Heart left ventricle (tissue), 16 donors: ENCODE results near the gene PTTG1IP. TPM values are rescaled to one million over a fixed set of nuclear protein-coding genes. Genes with fewer than 3 reads are reported as not detected.
"Not testable (repeated sequence)": the region's sequence is repeated elsewhere in the genome, so short reads cannot be mapped to it uniquely, and the experiment has no call there.

Experiments used
- ATAC-seq, 4 donors: fragments of 200-7000 bp; cut with Tn5 transposase; one replicate each; pipeline ENCODE4 v1.9.1; 2020 to 2022; ENCODE audit warnings: moderate library complexity in 4 of 4, mild to moderate bottlenecking in 3 of 4, moderate number of reproducible peaks in 1 of 4
- DNase-seq, 5 donors: peaks; one replicate each; pipeline ENCODE4 v3.0.0-alpha.2; 2020
- H3K27ac ChIP-seq, 12 donors: fragments of 200-600 bp; sonication (generic) in 4 of 12; one replicate each; pipeline versions ENCODE4 v1.5.0 to v1.8.0; 2016 to 2022; ENCODE audit warnings: mild to moderate bottlenecking in 2 of 12
- H3K27me3 ChIP-seq, 9 donors: fragments of 200-600 bp; sonication (generic) in 2 of 9; one replicate each; pipeline versions ENCODE4 v1.5.1 to v1.8.0; 2016 to 2022; ENCODE audit warnings: mild to moderate bottlenecking in 3 of 9
- H3K36me3 ChIP-seq, 9 donors: fragments of 200-600 bp; sonication (generic) in 2 of 9; one replicate each; pipeline versions ENCODE4 v1.5.0 to v1.8.0; 2018 to 2022; ENCODE audit warnings: mild to moderate bottlenecking in 2 of 9
- H3K4me1 ChIP-seq, 12 donors: fragments of 200-600 bp; sonication (generic) in 4 of 12; one replicate each; pipeline versions ENCODE4 v1.5.0 to v1.8.0; 2016 to 2022; ENCODE audit warnings: mild to moderate bottlenecking in 3 of 12
- H3K4me3 ChIP-seq, 12 donors: fragments of 200-600 bp; sonication (generic) in 4 of 12; one replicate each; pipeline versions ENCODE4 v1.5.0 to v1.8.0; 2017 to 2022; ENCODE audit warnings: mild to moderate bottlenecking in 9 of 12, moderate library complexity in 4 of 12
- H3K9me3 ChIP-seq, 12 donors: fragments of 200-600 bp; sonication (generic) in 4 of 12; one replicate each; pipeline versions ENCODE4 v1.5.0 to v1.8.0; 2016 to 2022; ENCODE audit warnings: mild to moderate bottlenecking in 1 of 12
- CTCF ChIP-seq, 12 donors: fragments of 200-600 bp; sonication (generic) in 4 of 12; IDR thresholded peaks; one replicate each; pipeline versions ENCODE4 v1.5.0 to v1.8.0; 2018 to 2022; ENCODE audit warnings: antibody characterized with exemption in 12 of 12, mild to moderate bottlenecking in 5 of 12
- POLR2A ChIP-seq, 2 donors: fragments of 450-650 bp; IDR thresholded peaks; one replicate each; pipeline ENCODE4 v1.6.1; 2017; ENCODE audit warnings: antibody characterized with exemption in 2 of 2, mild to moderate bottlenecking in 2 of 2, moderate library complexity in 2 of 2
- WGBS, 4 donors: extraction: QIAGEN DNeasy Blood & Tissue Kit in 2 of 4; methylation state at CpG; one replicate each; pipeline versions ENCODE4 v1.1.5 to v1.1.7; 2013 to 2018; 5-methylcytosine and 5-hydroxymethylcytosine counted together
- intact Hi-C, 10 donors: fragments of 100-400 bp; cut with DNase I; formaldehyde crosslinking; loops; one replicate each; pipeline versions ENCODE4 v1.11.1 to v1.14.2; 2022
- polyA plus RNA-seq, 2 donors: library from polyadenylated mRNA; stranded (reverse); fragments of 200-250 nt; gene quantifications; one replicate each; pipeline ENCODE4 v1.2.3, GENCODE V29; 2013
- total RNA-seq, 9 donors: library from RNA; depleted of rRNA in 2 of 9; stranded (reverse); fragments of >200 nt in 2 of 9; fragmentation: NEBNext Ultra II Directional in 3 of 9; extraction: Animal tissue kit (Norgen Biotek cat#: 25700) in 3 of 9; gene quantifications; one replicate each; pipeline versions ENCODE4 v1.1.0 to v1.2.4, GENCODE V29; 2016 to 2023
- donor health status: ischemic (EF 13 %, LVEDD 7.1; RV severe dilation, severe dysfunction).
- donor health status: healthy with polysubstance abuse.
- donor health status: DM: no; HTN: yes; CAD: no.
- donor health status: DM: no; HTN: no; CAD: no.
- donor health status: ischemic (EF 25% LVEDD 6.9; RV normal size, moderate dysfunction).
- donor health status: ischemic (EF 25% LVEDD 5.7; RV mildly dilated, moderate dysfunction).
- donor health status: healthy.
- donor health status: DM: yes; HTN: yes; CAD: no.
- donor health status: ischemic (EF 35%, LVEDD 5.7; RV mildly dilated, moderate dysfunction).
- donor health status: nonischemic (EF 11% LVEDD 7.7; RV severe dilation, severe dysfunction).
- donor health status: DM: yes; HTN: yes; CAD: no.
- donor health status: PGD.
- donor health status: ischemic (EF 29% LVEDD 5.4; RV normal size, mild dysfunction).
- donor health status: nonischemic (EF 23%, LVEDD 6.1; RV moderate dilation, normal function).

PTTG1IP gene
- total and polyA plus RNA-seq, 11 donors = 126 to 319 (median 172) TPM

DNA sequence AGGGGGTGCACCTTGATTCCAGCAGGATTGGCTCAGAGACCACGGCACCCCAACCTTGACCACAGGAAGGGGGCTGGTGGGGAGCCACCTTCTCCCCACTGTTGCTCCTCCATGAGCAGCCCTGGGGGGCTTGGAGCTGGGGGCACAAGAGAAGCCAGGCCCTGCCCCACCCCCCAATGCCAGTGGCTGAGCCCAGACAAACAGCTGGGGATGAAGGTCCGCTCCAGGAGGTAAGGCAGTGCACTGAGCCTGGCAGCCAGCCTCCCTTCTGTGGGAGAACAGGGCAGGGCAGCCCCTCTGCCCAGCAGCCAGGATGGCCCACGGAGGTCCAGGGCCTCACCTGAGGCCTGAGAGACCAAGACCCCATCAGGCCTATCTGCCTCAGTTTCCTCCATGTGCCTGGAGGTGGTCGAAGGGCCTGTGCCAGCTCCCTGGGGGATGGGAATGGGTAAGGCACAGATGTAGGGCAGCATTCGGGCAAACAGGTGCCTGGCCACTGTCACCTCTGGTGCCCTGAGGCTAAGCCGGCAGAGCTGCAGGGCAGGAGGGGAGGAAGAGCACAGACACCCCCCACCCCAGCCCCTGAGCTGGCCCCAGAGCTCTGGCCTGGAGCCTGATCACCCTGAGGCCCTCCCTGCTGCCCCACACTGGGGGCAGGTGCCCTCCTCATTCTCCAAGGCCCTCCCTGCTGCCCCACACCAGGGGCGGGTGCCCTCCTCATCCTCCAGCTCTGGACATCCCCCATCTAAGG is 40.1 kb upstream of the PTTG1IP start:
- peak in 2 of 5 donors; percentile 18 to 62 for DNase-seq
- H3K9me3 ChIP-seq = no peaks in the 10 kb centered on the region
- 82 to 90% (median 88%) methylated on average over 6 to 7 of the region's 7 CpGs for WGBS, 4 donors
- no peak for TF ChIP-seq CTCF (IDR thresholded peaks at IDR 0.05)
- TF ChIP-seq POLR2A (IDR thresholded peaks at IDR 0.05) = no peak
- peaks cover 0 to 98% (median 7%) of the 10 kb centered on the region in 12 donors for H3K4me1 ChIP-seq
- intact Hi-C loops = loop anchor here in 1 of 10 donors (10.0 kb wide), 1 partner anchor 409 kb away; no protein-coding TSS in a partner anchor
- ATAC-seq = no peak
- H3K4me3 ChIP-seq = peak overlapping the region in 1 of 12 donors; percentile 42
- H3K36me3 ChIP-seq = peaks cover 0 to 34% (median 0%) of the 10 kb centered on the region in 9 donors
- peaks cover 0 to 8% (median 0%) of the 10 kb centered on the region in 9 donors for H3K27me3 ChIP-seq
- H3K27ac ChIP-seq = peak overlapping the region in 1 of 12 donors; percentile 90

GRCh38 chr21:44912506-44913412 is 39.3 kb upstream of the PTTG1IP start:
- Histone ChIP-seq H3K4me3 (peak overlapping the region in 1 of 12 donors; percentile 35), H3K36me3 (peaks cover 0 to 27% (median 0%) of the 10 kb centered on the region in 9 donors), H3K27ac (peak overlapping the region in 2 of 12 donors; percentile 37 to 90), H3K4me1 (peaks cover 0 to 97% (median 7%) of the 10 kb centered on the region in 12 donors)
- peak in 2 of 5 donors; percentile 12 to 51 for DNase-seq
- WGBS, 4 donors = 70 to 89% (median 82%) methylated on average over 6 to 19 of the region's 25 CpGs
- H3K9me3 ChIP-seq, ATAC-seq, H3K27me3 ChIP-seq: not testable (repeated sequence)
- intact Hi-C loops = loop anchor here in 1 of 10 donors (10.0 kb wide), 1 partner anchor 408 kb away; no protein-coding TSS in a partner anchor

- peak overlapping the region in 4 of 12 donors; percentile 35 to 88 (median 42) for H3K27ac ChIP-seq
- H3K27me3 ChIP-seq = no peaks in the 10 kb centered on the region
- H3K36me3 ChIP-seq = peaks cover 0 to 26% (median 0%) of the 10 kb centered on the region in 9 donors
- H3K4me1 ChIP-seq = peaks cover 0 to 97% (median 7%) of the 10 kb centered on the region in 12 donors
- no peaks in the 10 kb centered on the region for H3K9me3 ChIP-seq
- peak overlapping the region in 1 of 12 donors; percentile 35 for H3K4me3 ChIP-seq
- TF ChIP-seq CTCF (IDR thresholded peaks at IDR 0.05) (no peak), POLR2A (IDR thresholded peaks at IDR 0.05) (no peak)
- 76 to 100% (median 84%) methylated on average over 2 to 8 of the region's 8 CpGs for WGBS, 4 donors
- intact Hi-C loops = loop anchor here in 1 of 10 donors (10.0 kb wide), 1 partner anchor 407 kb away; no protein-coding TSS in a partner anchor
- ATAC-seq (peak in 1 of 4 donors; percentile 9), DNase-seq (peak in 2 of 5 donors; percentile 28 to 67)
Observed at GRCh38 chr21:44912158-44912473, 38.6 kb upstream of the PTTG1IP start.

DNA sequence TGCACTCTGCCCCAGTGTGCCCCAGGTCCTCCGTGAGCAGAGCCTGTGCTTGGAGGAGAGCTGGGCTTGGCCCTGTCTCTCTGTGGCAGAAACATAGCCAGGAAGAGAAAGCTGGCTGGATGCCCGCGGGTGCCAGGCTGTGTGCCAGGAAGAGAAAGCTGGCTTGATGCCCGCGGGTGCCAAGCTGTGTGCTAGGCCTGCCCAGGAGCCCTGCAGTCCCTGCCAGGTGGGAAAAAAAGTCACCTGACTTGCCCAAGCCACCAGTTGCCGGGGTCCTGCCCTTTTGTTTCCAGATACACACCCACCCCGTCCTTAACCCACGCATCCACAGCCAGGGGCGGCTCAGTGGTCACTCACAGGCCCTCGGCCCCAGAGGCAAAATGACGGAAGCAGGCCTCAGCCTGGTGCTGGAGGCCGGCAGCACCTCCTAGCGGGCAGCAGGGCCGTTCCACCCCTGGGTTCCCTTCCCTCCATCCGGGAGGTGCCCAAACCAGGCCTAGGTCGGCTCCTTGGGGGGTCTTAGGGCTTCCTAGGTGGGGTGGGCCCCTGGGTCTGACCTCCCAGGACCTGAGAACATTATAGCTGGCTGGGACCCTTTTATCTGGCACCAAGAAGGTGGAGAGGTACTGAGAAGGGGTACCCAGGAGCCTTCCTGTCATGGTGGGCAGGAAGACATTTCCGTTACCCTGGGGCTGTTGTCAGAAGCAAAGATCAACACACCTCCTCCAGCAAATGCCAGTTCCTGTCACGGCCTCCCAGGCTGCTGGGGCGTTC is 38.1 kb upstream of the PTTG1IP start:
- Histone ChIP-seq H3K4me3 (peak overlapping the region in 1 of 12 donors; percentile 35), H3K27me3 (no peaks in the 10 kb centered on the region), H3K27ac (peak overlapping the region in 6 of 12 donors; percentile 35 to 88 (median 45)), H3K4me1 (peaks cover 0 to 97% (median 7%) of the 10 kb centered on the region in 12 donors), H3K9me3 (no peaks in the 10 kb centered on the region), H3K36me3 (peaks cover 0 to 30% (median 0%) of the 10 kb centered on the region in 9 donors)
- peak; percentile 85 to 89 (median 88) for ATAC-seq
- 47 to 63% (median 56%) methylated on average over 16 to 19 of the region's 19 CpGs for WGBS, 4 donors
- intact Hi-C loops = loop anchor here in 1 of 10 donors (10.0 kb wide), 1 partner anchor 407 kb away; no protein-coding TSS in a partner anchor
- DNase-seq = peak; percentile 69 to 89 (median 81)
- no peak for TF ChIP-seq POLR2A (IDR thresholded peaks at IDR 0.05)
- TF ChIP-seq CTCF (IDR thresholded peaks at IDR 0.05) = peak in 4 of 12 donors; percentile 26 to 53 (median 32)
